Common myeloid progenitor, CD34-positive (primary cell): ENCODE measurements around the gene IPO11.

Experiments used
- CTCF ChIA-PET: fragments of 350-600 bp; sonication (Branson Sonifier 250); formaldehyde crosslinking; loops from one replicate; lab custom pipeline; 2021; ENCODE audit warnings: antibody characterized with exemption; lab: Charles Lee
- POLR2A ChIA-PET: fragments of 350-600 bp; sonication (Branson Sonifier 250); formaldehyde crosslinking; loops from one replicate; lab custom pipeline; 2021; ENCODE audit warnings: antibody characterized with exemption; lab: Charles Lee
- DNase-seq, 3 donors: peaks; one replicate each; pipeline versions ENCODE4 v3.0.0 to v3.0.0-alpha.2; 2013
- H3K27ac ChIP-seq, 2 experiments: 1 replicate in 1 of 2; 2 replicates in 1 of 2; pipeline ENCODE4 v1.7.0; 2013; ENCODE audit warnings: inconsistent platforms in 2 of 2, low read length in 2 of 2, mild to moderate bottlenecking in 2 of 2, low read depth in 1 of 2, moderate library complexity in 1 of 2; ENCODE audit not compliant: severe bottlenecking in 2 of 2, insufficient read depth in 1 of 2, poor library complexity in 1 of 2
- H3K27me3 ChIP-seq, 5 experiments: replicated peaks in 2 of 5; 1 replicate in 3 of 5; 2 replicates in 2 of 5; pipeline versions ENCODE4 v1.6.1 to v1.7.0; 2013; ENCODE audit warnings: low read length in 4 of 5, mild to moderate bottlenecking in 2 of 5, moderate library complexity in 2 of 5, inconsistent platforms in 1 of 5; ENCODE audit not compliant: insufficient read depth in 5 of 5, control insufficient read depth in 4 of 5
- H3K36me3 ChIP-seq, 4 experiments: 1 replicate in 2 of 4; 2 replicates in 2 of 4; pipeline versions ENCODE4 v1.6.1 to v1.7.0; 2013; ENCODE audit warnings: low read length in 3 of 4, control low read depth in 1 of 4, mild to moderate bottlenecking in 1 of 4; ENCODE audit not compliant: control insufficient read depth in 4 of 4, insufficient read depth in 4 of 4
- H3K4me1 ChIP-seq, 4 experiments: 1 replicate in 3 of 4; 2 replicates in 1 of 4; pipeline versions ENCODE4 v1.6.1 to v1.7.1; 2013; ENCODE audit warnings: low read length in 3 of 4, mild to moderate bottlenecking in 3 of 4, control low read depth in 1 of 4, inconsistent platforms in 1 of 4, moderate library complexity in 1 of 4; ENCODE audit not compliant: control insufficient read depth in 4 of 4, insufficient read depth in 4 of 4; ENCODE audit errors: control extremely low read depth in 1 of 4
- H3K4me3 ChIP-seq, 7 experiments: 1 replicate in 4 of 7; 2 replicates in 3 of 7; pipeline versions ENCODE4 v1.5.1 to v1.7.0; 2013; ENCODE audit warnings: mild to moderate bottlenecking in 7 of 7, low read length in 6 of 7, moderate library complexity in 6 of 7, inconsistent platforms in 2 of 7, low read depth in 2 of 7, control low read depth in 1 of 7; ENCODE audit not compliant: insufficient read depth in 4 of 7, control insufficient read depth in 1 of 7; ENCODE audit errors: extremely low read depth in 1 of 7
- H3K9me3 ChIP-seq, 5 experiments: 1 replicate in 4 of 5; 2 replicates in 1 of 5; pipeline versions ENCODE4 v1.6.1 to v1.7.1; 2013; ENCODE audit warnings: low read length in 4 of 5, mild to moderate bottlenecking in 2 of 5, inconsistent platforms in 1 of 5, low read depth in 1 of 5, moderate library complexity in 1 of 5; ENCODE audit not compliant: control insufficient read depth in 4 of 5, insufficient read depth in 2 of 5; ENCODE audit errors: control extremely low read depth in 1 of 5
- WGBS: methylation state at CpG from one replicate; pipeline ENCODE4 v1.1.5; 2013; ENCODE audit not compliant: insufficient coverage; 5-methylcytosine and 5-hydroxymethylcytosine counted together

Gene IPO11

GRCh38 chr5:62465985-62466925, 53.7 kb downstream of the IPO11 start:
- POLR2A ChIA-PET = no interaction called here
- H3K27me3 ChIP-seq = no peaks in the 10 kb centered on the region
- peaks cover 0 to 4% (median 0%) of the 10 kb centered on the region in 4 experiments for H3K4me1 ChIP-seq
- no peak overlapping the region for H3K27ac ChIP-seq
- peaks cover 0 to 22% (median 14%) of the 10 kb centered on the region in 4 experiments for H3K36me3 ChIP-seq
- no peak overlapping the region for H3K4me3 ChIP-seq
- WGBS = 100% methylated on average over 2 of the region's 6 CpGs
- no peaks in the 10 kb centered on the region for H3K9me3 ChIP-seq
- CTCF ChIA-PET = interaction anchor here (1.0 to 1.3 kb wide), 3 partner anchors 19 to 167 kb away, joined by 3 to 5 read pairs (median 3); no protein-coding TSS in a partner anchor
- DNase-seq = no peak

DNA sequence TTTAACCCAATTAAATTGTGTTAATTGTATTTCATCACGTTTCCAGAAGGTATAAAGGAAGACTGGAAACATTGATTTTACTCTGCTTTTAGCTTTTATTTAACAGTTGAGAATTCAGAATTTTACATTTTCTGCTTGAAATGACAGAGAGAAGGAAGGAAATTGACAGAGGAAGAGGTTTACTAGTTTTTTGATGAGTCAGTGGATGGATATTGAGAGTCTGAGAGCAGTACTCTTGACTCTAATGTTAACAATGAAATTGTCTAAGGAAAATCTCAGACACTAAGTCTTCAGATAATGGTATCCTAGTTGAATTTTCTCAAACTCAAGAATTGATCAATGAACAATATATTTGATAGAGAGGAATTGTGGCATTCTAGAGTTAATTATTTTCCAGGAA, 60.6 kb downstream of the IPO11 start:
- 20% methylated on average over 1 of the region's 1 CpG for WGBS
- peak overlapping the region in 1 of 2 experiments; percentile 46 for H3K27ac ChIP-seq
- no peaks in the 10 kb centered on the region for H3K27me3 ChIP-seq
- H3K4me3 ChIP-seq = no peak overlapping the region
- CTCF ChIA-PET = interaction anchor here (1.5 kb wide), 1 partner anchor 14 kb away, joined by 4 read pairs; no protein-coding TSS in a partner anchor
- POLR2A ChIA-PET = no interaction called here
- peaks cover 0 to 9% (median 4%) of the 10 kb centered on the region in 4 experiments for H3K4me1 ChIP-seq
- peaks cover 0 to 12% (median 10%) of the 10 kb centered on the region in 4 experiments for H3K36me3 ChIP-seq
- DNase-seq = peak in 2 of 3 donors; percentile 13 to 32
- H3K9me3 ChIP-seq = no peaks in the 10 kb centered on the region

DNA sequence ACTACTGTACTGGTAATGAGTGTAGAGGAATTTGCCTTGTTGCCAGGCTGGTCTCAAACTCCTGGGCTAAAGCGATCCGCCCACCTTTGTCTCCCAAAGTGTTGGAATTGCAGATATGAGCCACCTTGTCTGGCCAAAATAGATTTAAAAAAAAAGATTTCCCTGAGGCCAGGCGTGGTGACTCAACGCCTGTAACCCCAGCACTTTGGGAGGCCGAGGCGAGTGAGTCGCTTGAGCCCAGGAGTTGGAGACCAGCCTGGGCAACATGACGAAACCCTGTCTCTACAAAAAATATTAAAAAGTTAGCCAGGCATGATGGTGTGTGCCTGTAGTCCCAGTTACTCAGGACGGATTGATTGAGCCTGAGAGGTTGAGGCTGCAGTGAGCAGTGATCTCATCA, 62.5 kb downstream of the IPO11 start:
- CTCF ChIA-PET = no interaction called here
- H3K4me1 ChIP-seq = peaks cover 0 to 9% (median 4%) of the 10 kb centered on the region in 4 experiments
- WGBS = 97% methylated on average over 9 of the region's 9 CpGs
- POLR2A ChIA-PET = no interaction called here
- H3K9me3 ChIP-seq = no peaks in the 10 kb centered on the region
- no peak overlapping the region for H3K27ac ChIP-seq
- peaks cover 0 to 6% (median 4%) of the 10 kb centered on the region in 4 experiments for H3K36me3 ChIP-seq
- no peaks in the 10 kb centered on the region for H3K27me3 ChIP-seq
- DNase-seq = no peak
- no peak overlapping the region for H3K4me3 ChIP-seq

GRCh38 chr5:62477801-62478200, 65.2 kb downstream of the IPO11 start:
- peaks cover 0 to 7% (median 3%) of the 10 kb centered on the region in 4 experiments for H3K4me1 ChIP-seq
- ChIA-PET CTCF (no interaction called here), POLR2A (no interaction called here)
- H3K27me3 ChIP-seq = no peaks in the 10 kb centered on the region
- H3K9me3 ChIP-seq = no peaks in the 10 kb centered on the region
- H3K27ac ChIP-seq = no peak overlapping the region
- no peak for DNase-seq
- WGBS = no CpG with 5 or more reads among the region's 2 CpGs
- no peak overlapping the region for H3K4me3 ChIP-seq
- H3K36me3 ChIP-seq = peaks cover 0 to 4% (median 2%) of the 10 kb centered on the region in 4 experiments

- no CpG with 5 or more reads among the region's 2 CpGs for WGBS
- ChIA-PET POLR2A (no interaction called here), CTCF (interaction anchor here (0.9 kb wide), 1 partner anchor 10 kb away, joined by 3 read pairs; no protein-coding TSS in a partner anchor)
- peak in 2 of 3 donors; percentile 22 to 32 for DNase-seq
- no peaks in the 10 kb centered on the region for H3K27me3 ChIP-seq
- peaks cover under 1 to 5% (median 3%) of the 10 kb centered on the region in 4 experiments for H3K36me3 ChIP-seq
- no peaks in the 10 kb centered on the region for H3K4me1 ChIP-seq
- H3K27ac ChIP-seq = no peak overlapping the region
- H3K9me3 ChIP-seq = no peaks in the 10 kb centered on the region
- H3K4me3 ChIP-seq = no peak overlapping the region
Measured at GRCh38 chr5:62483556-62483955, 71.0 kb downstream of the IPO11 start.

GRCh38 chr5:62486672-62487071, 74.1 kb downstream of the IPO11 start:
- peak in 1 of 3 donors; percentile 21 for DNase-seq
- ChIA-PET CTCF (interaction anchor here (0.6 to 1.4 kb wide), 4 partner anchors 21 to 110 kb away, joined by 3 read pairs; no protein-coding TSS in a partner anchor), POLR2A (no interaction called here)
- H3K27me3 ChIP-seq = no peaks in the 10 kb centered on the region
- H3K9me3 ChIP-seq = no peaks in the 10 kb centered on the region
- H3K4me3 ChIP-seq = no peak overlapping the region
- no peaks in the 10 kb centered on the region for H3K4me1 ChIP-seq
- no CpG with 5 or more reads among the region's 1 CpG for WGBS
- peaks cover 3 to 8% (median 4%) of the 10 kb centered on the region in 4 experiments for H3K36me3 ChIP-seq
- H3K27ac ChIP-seq = no peak overlapping the region

- Histone ChIP-seq H3K4me3 (no peak overlapping the region), H3K27ac (no peak overlapping the region), H3K4me1 (peaks cover 0 to 2% (median 0%) of the 10 kb centered on the region in 4 experiments), H3K36me3 (peaks cover 3 to 11% (median 8%) of the 10 kb centered on the region in 4 experiments), H3K27me3 (no peaks in the 10 kb centered on the region), H3K9me3 (no peaks in the 10 kb centered on the region)
- 100% methylated on average over 4 of the region's 4 CpGs for WGBS
- POLR2A ChIA-PET = no interaction called here
- CTCF ChIA-PET = no interaction called here
- DNase-seq = no peak
Measured at GRCh38 chr5:62488531-62488930, 76.0 kb downstream of the IPO11 start.
